GM19438 (cell line): Measurements from ENCODE around the gene RIPOR3.
"Not testable (repeated sequence)": the region's sequence is repeated elsewhere in the genome, so short reads cannot be mapped to it uniquely, and the experiment has no call there.

Experiments used
- ATAC-seq: cut with Tn5 transposase; IDR thresholded peaks from one replicate; pipeline ENCODE4 v1.9.1; 2021; ENCODE audit warnings: low read depth; ENCODE audit not compliant: unreplicated experiment

RIPOR3 gene

GRCh38 chr20:50615407-50615806 lies 75.9 kb downstream of the RIPOR3 start:
- no peak for ATAC-seq

- no peak for ATAC-seq
Observed at GRCh38 chr20:50613438-50614169, 77.7 kb downstream of the RIPOR3 start.

- no peak for ATAC-seq
Observed at GRCh38 chr20:50611128-50611810, 80.1 kb downstream of the RIPOR3 start.

GRCh38 chr20:50610212-50610718 lies 81.1 kb downstream of the RIPOR3 start:
- no peak for ATAC-seq

- ATAC-seq = no peak
Observed at GRCh38 chr20:50609438-50609989, 81.8 kb downstream of the RIPOR3 start.

GRCh38 chr20:50608750-50609104 lies 82.6 kb downstream of the RIPOR3 start:
- no peak for ATAC-seq

GRCh38 chr20:50607850-50608749 lies 83.2 kb downstream of the RIPOR3 start:
- ATAC-seq = no peak

- ATAC-seq = no peak
Observed at GRCh38 chr20:50607436-50607835, 83.9 kb downstream of the RIPOR3 start.

- ATAC-seq = no peak
Observed at GRCh38 chr20:50605136-50605535, 86.2 kb downstream of the RIPOR3 start.

- ATAC-seq = no peak
Observed at GRCh38 chr20:50604451-50604850, 86.9 kb downstream of the RIPOR3 start.

GRCh38 chr20:50602432-50603088 lies 88.8 kb downstream of the RIPOR3 start:
- ATAC-seq = no peak

GRCh38 chr20:50601511-50602431 lies 89.6 kb downstream of the RIPOR3 start:
- no peak for ATAC-seq

- ATAC-seq = no peak
Observed at GRCh38 chr20:50600281-50600895, 91.0 kb downstream of the RIPOR3 start.

- ATAC-seq = not testable (repeated sequence)
Observed at GRCh38 chr20:50598768-50599167, 92.6 kb downstream of the RIPOR3 start.

GRCh38 chr20:50598074-50598473 lies 93.3 kb downstream of the RIPOR3 start:
- no peak for ATAC-seq

GRCh38 chr20:50597406-50597969 lies 93.9 kb downstream of the RIPOR3 start:
- no peak for ATAC-seq

GRCh38 chr20:50596694-50597021 lies 94.7 kb downstream of the RIPOR3 start:
- no peak for ATAC-seq

- ATAC-seq = no peak
Observed at GRCh38 chr20:50595988-50596693, 95.2 kb downstream of the RIPOR3 start.
